Fibroblast of skin of right quadriceps (primary cell): Measurements from ENCODE around the gene PGC.

Experiments used
- DNase-seq: peaks from one replicate; pipeline ENCODE4 v3.0.0-alpha.2; 2013

Gene PGC

GRCh38 chr6:41711323-41712038, 35.7 kb downstream of the PGC start:
- DNase-seq: no peak

- no peak for DNase-seq
Observed at GRCh38 chr6:41709375-41709774, 37.8 kb downstream of the PGC start.

- DNase-seq: no peak
Observed at GRCh38 chr6:41708856-41709255, 38.3 kb downstream of the PGC start.

GRCh38 chr6:41707565-41708200, 39.5 kb downstream of the PGC start:
- no peak for DNase-seq

- peak; percentile 44 for DNase-seq
Observed at GRCh38 chr6:41706876-41707564, 40.2 kb downstream of the PGC start.

- peak; percentile 56 for DNase-seq
Observed at GRCh38 chr6:41705996-41706835, 41.0 kb downstream of the PGC start.

GRCh38 chr6:41705311-41705995, 41.7 kb downstream of the PGC start:
- no peak for DNase-seq

- no peak for DNase-seq
Observed at GRCh38 chr6:41704656-41705310, 42.4 kb downstream of the PGC start.

- DNase-seq: no peak
Observed at GRCh38 chr6:41704028-41704427, 43.2 kb downstream of the PGC start.

- no peak for DNase-seq
Observed at GRCh38 chr6:41702771-41703494, 44.3 kb downstream of the PGC start.

GRCh38 chr6:41702089-41702745, 45.0 kb downstream of the PGC start:
- no peak for DNase-seq

GRCh38 chr6:41700463-41701347, 46.5 kb downstream of the PGC start:
- DNase-seq: no peak

- DNase-seq: no peak
Observed at GRCh38 chr6:41699063-41699462, 48.1 kb downstream of the PGC start.

GRCh38 chr6:41697861-41698781, 49.1 kb downstream of the PGC start:
- DNase-seq: peak; percentile 94

GRCh38 chr6:41696788-41697187, 50.4 kb downstream of the PGC start:
- no peak for DNase-seq

- no peak for DNase-seq
Observed at GRCh38 chr6:41695825-41696224, 51.4 kb downstream of the PGC start.

GRCh38 chr6:41694815-41695526, 52.2 kb downstream of the PGC start:
- DNase-seq: no peak
